ENCODE results near the gene R3HCC1L. TPM values are rescaled to one million over a fixed set of nuclear protein-coding genes. Genes with fewer than 3 reads are reported as not detected.

Gene R3HCC1L
- total RNA-seq, 4 donors from 2014 or later, result 17.7 to 27.3 (median 25.3) TPM

DNA sequence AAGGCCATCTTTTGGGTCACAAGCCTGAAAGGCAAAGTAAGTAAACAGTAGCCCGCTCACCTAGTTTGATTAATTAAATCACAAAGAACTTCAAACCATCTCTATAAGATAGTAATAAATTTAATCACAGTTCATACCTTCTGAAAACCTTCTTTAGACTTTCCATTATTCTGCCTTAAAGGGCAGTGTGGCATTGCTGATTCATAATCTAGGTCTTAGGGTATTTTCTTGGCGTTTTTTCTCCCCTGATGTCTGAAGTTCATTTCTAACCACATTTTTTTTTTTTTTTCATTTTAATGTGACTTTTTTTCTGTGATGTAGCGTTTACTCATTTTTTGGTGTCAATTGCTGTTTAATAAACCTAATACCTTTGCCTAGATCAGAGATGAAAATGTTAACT lies 106.1 kb downstream of the R3HCC1L start:
- Histone ChIP-seq H3K27ac (no peak overlapping the region), H3K4me3 (no peak overlapping the region), H3K27me3 (no peaks in the 10 kb centered on the region), H3K36me3 (peaks cover 0 to 49% (median 10%) of the 10 kb centered on the region in 4 donors), H3K4me1 (no peaks in the 10 kb centered on the region), H3K9me3 (no peaks in the 10 kb centered on the region)
- 89 to 90% methylated on average over 3 of the region's 3 CpGs for WGBS, 2 donors (ENCODE audit: low coverage in 1 of 2)
- in situ Hi-C loops (cut with MboI; ENCODE audit: low pct_ligation_motif_present in 1 of 4, low pct_unique_long_range_greater_than_20kb in 1 of 4, low sequenced_read_pairs in 3 of 4), result no loop called here
- intact Hi-C loops (cut with DNase I; ENCODE audit: low total_unique reads), result no loop called here
- no peak for TF ChIP-seq EP300 (IDR thresholded peaks at IDR 0.05; ENCODE audit: low read depth)
- no peak for DNase-seq

DNA sequence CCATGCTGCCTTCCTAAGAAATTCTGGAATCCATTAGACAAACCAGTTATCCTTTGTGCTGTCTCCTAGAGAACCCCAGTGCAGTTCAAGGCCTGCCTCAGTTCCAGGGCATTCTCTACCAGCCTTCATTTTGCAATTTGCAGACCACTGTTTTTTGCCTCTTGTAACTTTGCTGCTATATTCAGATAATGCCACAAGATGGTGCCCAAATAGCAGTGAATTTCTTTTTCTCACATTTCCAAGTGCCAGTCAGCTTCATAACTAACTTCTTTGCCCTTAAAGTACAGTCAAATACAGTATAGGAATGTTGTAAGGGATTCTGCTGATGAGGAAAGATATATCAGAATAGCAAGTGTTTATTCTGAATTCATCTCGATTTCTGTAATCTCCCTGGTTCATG lies 108.4 kb downstream of the R3HCC1L start:
- Histone ChIP-seq H3K4me1 (peaks cover 0 to 3% (median 0%) of the 10 kb centered on the region in 4 donors), H3K36me3 (peaks cover 0 to 38% (median 4%) of the 10 kb centered on the region in 4 donors), H3K27ac (no peak overlapping the region), H3K9me3 (no peaks in the 10 kb centered on the region), H3K27me3 (no peaks in the 10 kb centered on the region), H3K4me3 (no peak overlapping the region)
- TF ChIP-seq POLR2AphosphoS5 (IDR thresholded peaks at IDR 0.05), result no peak
- TF ChIP-seq, protein P1, sequence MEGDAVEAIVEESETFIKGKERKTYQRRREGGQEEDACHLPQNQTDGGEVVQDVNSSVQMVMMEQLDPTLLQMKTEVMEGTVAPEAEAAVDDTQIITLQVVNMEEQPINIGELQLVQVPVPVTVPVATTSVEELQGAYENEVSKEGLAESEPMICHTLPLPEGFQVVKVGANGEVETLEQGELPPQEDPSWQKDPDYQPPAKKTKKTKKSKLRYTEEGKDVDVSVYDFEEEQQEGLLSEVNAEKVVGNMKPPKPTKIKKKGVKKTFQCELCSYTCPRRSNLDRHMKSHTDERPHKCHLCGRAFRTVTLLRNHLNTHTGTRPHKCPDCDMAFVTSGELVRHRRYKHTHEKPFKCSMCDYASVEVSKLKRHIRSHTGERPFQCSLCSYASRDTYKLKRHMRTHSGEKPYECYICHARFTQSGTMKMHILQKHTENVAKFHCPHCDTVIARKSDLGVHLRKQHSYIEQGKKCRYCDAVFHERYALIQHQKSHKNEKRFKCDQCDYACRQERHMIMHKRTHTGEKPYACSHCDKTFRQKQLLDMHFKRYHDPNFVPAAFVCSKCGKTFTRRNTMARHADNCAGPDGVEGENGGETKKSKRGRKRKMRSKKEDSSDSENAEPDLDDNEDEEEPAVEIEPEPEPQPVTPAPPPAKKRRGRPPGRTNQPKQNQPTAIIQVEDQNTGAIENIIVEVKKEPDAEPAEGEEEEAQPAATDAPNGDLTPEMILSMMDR (IDR thresholded peaks at IDR 0.05), result peak in 2 of 5 experiments; percentile 13 to 25
- intact Hi-C loops (cut with DNase I; ENCODE audit: low total_unique reads), result no loop called here
- 67 to 76% methylated on average over 1 of the region's 1 CpG for WGBS, 2 donors (ENCODE audit: low coverage in 1 of 2)
- DNase-seq, result no peak
- in situ Hi-C loops (cut with MboI; ENCODE audit: low pct_ligation_motif_present in 1 of 4, low pct_unique_long_range_greater_than_20kb in 1 of 4, low sequenced_read_pairs in 3 of 4), result no loop called here

DNA sequence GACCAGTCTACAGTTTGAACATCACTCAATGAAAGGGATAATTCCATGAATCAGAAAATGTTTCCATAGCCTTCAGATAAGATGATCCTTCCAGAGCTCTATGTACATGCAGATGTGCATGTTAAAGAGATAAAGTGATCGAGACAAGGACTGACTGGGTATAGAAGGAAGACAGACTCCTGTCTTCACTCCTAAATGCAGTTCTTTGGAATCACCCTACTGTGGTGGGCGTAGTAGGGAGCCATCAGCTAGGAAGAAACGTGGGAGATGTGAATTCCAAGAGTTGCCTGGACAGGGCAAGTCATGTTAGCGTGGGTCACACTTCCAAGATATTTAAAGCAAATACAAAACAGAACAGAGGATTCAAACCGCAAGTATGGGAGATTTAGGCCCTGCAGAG lies 109.7 kb downstream of the R3HCC1L start:
- Histone ChIP-seq H3K4me3 (no peak overlapping the region), H3K36me3 (peaks cover 0 to 44% (median 5%) of the 10 kb centered on the region in 4 donors), H3K27me3 (no peaks in the 10 kb centered on the region), H3K4me1 (peaks cover 0 to 3% (median 0%) of the 10 kb centered on the region in 4 donors), H3K9me3 (no peaks in the 10 kb centered on the region), H3K27ac (peak overlapping the region in 1 of 4 donors; percentile 38)
- 70 to 87% methylated on average over 4 to 5 of the region's 5 CpGs for WGBS, 2 donors (ENCODE audit: low coverage in 1 of 2)
- intact Hi-C loops (cut with DNase I; ENCODE audit: low total_unique reads), result no loop called here
- TF ChIP-seq POLR2AphosphoS5 (IDR thresholded peaks at IDR 0.05) (no peak), POLR2A (IDR thresholded peaks at IDR 0.05) (no peak), EP300 (IDR thresholded peaks at IDR 0.05; ENCODE audit: low read depth) (no peak)
- TF ChIP-seq, protein P1 (IDR thresholded peaks at IDR 0.05), result no peak
- DNase-seq, result no peak
- in situ Hi-C loops (cut with MboI; ENCODE audit: low pct_ligation_motif_present in 1 of 4, low pct_unique_long_range_greater_than_20kb in 1 of 4, low sequenced_read_pairs in 3 of 4), result no loop called here

DNA sequence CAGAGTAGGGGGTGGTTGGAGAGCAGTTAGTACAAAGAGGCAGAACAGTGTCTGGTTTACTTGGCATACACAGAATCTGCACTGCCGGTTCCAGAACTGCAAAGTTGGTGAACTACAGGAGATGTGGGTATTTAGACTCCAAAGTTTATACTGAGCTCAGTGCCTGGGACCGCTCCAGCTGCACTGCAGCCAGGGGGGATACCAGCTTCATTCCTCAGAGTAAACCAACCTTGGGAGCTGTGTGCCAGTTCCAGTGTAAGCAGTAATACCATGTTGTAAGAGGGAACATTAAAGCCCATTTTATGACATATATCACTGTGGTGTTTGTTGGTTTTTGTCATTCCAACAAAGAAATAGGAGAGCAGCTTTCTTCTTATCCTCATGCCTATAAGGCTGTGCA lies 110.1 kb downstream of the R3HCC1L start:
- Histone ChIP-seq H3K27ac (peak overlapping the region in 1 of 4 donors; percentile 38), H3K36me3 (peaks cover 0 to 46% (median 5%) of the 10 kb centered on the region in 4 donors), H3K4me1 (peaks cover 0 to 3% (median 0%) of the 10 kb centered on the region in 4 donors), H3K27me3 (no peaks in the 10 kb centered on the region), H3K9me3 (no peaks in the 10 kb centered on the region), H3K4me3 (no peak overlapping the region)
- 67 to 76% methylated on average over 2 of the region's 2 CpGs for WGBS, 2 donors (ENCODE audit: low coverage in 1 of 2)
- TF ChIP-seq POLR2A (IDR thresholded peaks at IDR 0.05), result no peak
- TF ChIP-seq, protein P1 (IDR thresholded peaks at IDR 0.05), result no peak
- TF ChIP-seq POLR2AphosphoS5 (IDR thresholded peaks at IDR 0.05), result no peak
- TF ChIP-seq EP300 (IDR thresholded peaks at IDR 0.05; ENCODE audit: low read depth), result no peak
- intact Hi-C loops (cut with DNase I; ENCODE audit: low total_unique reads), result no loop called here
- in situ Hi-C loops (cut with MboI; ENCODE audit: low pct_ligation_motif_present in 1 of 4, low pct_unique_long_range_greater_than_20kb in 1 of 4, low sequenced_read_pairs in 3 of 4), result no loop called here
- DNase-seq, result no peak
